ENCODE data around the gene ASIC1. TPM values are rescaled to one million over a fixed set of nuclear protein-coding genes. Genes with fewer than 3 reads are reported as not detected.

ASIC1 gene
- total RNA-seq: 1 to 10 TPM; 7.3 to 8.0 TPM

DNA sequence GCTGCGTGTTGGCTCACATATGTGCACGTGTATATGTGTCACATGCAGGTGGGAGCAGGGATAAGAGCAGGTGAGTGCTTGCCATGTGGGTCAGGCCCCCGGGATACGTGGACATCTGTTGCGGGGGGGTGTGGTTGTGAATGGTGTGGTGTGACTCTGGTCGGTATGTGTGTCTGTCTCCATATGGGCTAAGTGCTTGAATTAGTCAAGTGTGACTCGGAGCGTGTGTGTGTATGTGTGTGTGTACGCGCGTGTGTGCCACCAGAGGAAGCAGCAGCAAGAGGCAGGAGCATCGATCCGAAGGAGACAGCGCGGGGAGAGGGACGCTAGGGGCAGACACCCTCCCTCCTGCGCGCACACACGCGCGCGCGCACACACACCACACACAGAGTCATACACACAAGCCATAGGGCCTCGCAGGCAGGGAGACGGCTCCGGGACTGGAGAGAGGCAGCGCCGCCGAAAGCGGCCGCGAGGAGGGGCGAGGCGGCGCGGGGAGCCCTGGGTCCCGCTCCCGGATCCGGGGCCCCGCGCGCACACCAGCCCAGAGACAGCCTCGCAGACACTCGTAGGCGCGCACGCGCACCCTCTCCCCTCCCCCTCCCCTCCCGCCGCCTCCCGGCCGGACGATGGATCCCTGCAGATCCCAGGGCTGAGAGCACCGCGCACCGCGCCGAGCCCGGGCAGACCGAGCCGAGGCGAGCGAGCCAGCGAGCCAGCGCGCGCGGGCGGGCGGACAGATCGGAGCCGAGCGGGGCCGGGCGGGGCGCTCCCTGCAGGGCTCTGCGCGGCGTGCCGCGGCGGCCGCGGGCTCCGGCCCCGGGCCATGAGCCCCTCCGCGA is at the start of gene ASIC1:
Gene ASIC1, plus strand, starts transcription at position 597 of the 842 bp plus-strand sequence. CDS start 1,171 bp downstream, outside the sequence.
- peak; percentile 54 for ATAC-seq
- H3K4me3 Mint-ChIP-seq: peak within 1 kb of the TSS; percentile 85
- peaks cover 33% of the 10 kb centered on the region for H3K4me1 Mint-ChIP-seq
- H3K9me3 Mint-ChIP-seq (ENCODE audit: low read depth): no peaks in the 10 kb centered on the region
- peak within 1 kb of the TSS; percentile 64 for H3K27ac Mint-ChIP-seq
- intact Hi-C loops (cut with DNase I, micrococcal nuclease): loop anchor here (1.0 to 10.0 kb wide), 6 partner anchors 18 to 280 kb away; partner anchors contain the start of gene RACGAP1 (in 1 of the 2)
- peaks cover 4% of the 10 kb centered on the region for H3K36me3 Mint-ChIP-seq (ENCODE audit: low read depth)
- peak; percentile 75 for DNase-seq
- peaks cover 30% of the 10 kb centered on the region for H3K27me3 Mint-ChIP-seq
- CTCF ChIA-PET: interaction anchor here (0.7 to 6.2 kb wide), 11 partner anchors 9 to 279 kb away, joined by 3 to 135 read pairs (median 17); no protein-coding TSS in a partner anchor
- POLR2A ChIA-PET: interaction anchor here (0.6 kb wide), 3 partner anchors 54 to 834 kb away, joined by 3 read pairs; no protein-coding TSS in a partner anchor

DNA sequence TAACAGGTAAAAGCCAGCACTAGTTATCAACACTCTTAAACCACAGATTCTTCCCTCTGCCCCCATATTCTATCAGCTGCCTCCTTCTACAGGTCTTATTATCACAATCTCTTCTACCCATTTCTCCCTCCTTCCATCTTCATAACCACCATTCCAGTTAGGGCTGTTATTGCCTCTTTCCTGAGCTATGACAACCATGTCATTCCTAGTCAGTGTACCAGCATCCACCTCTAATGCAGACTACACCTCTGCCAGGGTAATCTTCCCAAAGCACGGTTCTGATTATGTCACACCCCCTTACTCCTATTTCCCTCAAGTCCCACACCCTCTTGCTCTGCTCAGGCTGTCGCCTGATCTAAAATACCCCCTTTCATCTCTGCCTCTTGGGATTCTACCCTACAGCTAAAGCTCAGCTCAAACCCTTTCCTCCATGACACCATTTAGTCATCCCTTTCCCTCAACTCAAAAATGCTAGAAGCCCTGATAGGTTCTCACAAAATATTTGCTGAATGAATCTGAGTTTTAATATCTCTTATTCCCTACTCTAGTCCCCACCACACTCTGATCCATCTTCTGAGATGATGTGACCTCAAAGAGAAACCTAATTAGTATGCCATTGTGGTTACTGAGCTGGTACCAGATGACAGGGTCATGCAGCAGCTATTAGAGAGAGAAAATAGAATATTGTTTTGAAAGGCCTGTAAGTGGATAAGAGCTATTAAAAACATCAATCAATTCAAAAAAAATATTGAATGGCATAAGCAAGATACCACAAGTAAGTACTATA is 43.8 kb upstream of the ASIC1 start:
- no peak for DNase-seq
- Mint-ChIP-seq H3K4me3 (no peak overlapping the region), H3K4me1 (peaks cover 9% of the 10 kb centered on the region), H3K9me3 (ENCODE audit: low read depth) (no peaks in the 10 kb centered on the region), H3K36me3 (ENCODE audit: low read depth) (peaks cover 31% of the 10 kb centered on the region), H3K27me3 (no peaks in the 10 kb centered on the region), H3K27ac (no peak overlapping the region)
- POLR2A ChIA-PET: no interaction called here
- CTCF ChIA-PET: interaction anchor here (0.6 to 1.4 kb wide), 8 partner anchors 26 to 120 kb away, joined by 3 to 5 read pairs (median 3); no protein-coding TSS in a partner anchor
- peak; percentile 55 for ATAC-seq
- intact Hi-C loops (cut with DNase I, micrococcal nuclease): no loop called here

DNA sequence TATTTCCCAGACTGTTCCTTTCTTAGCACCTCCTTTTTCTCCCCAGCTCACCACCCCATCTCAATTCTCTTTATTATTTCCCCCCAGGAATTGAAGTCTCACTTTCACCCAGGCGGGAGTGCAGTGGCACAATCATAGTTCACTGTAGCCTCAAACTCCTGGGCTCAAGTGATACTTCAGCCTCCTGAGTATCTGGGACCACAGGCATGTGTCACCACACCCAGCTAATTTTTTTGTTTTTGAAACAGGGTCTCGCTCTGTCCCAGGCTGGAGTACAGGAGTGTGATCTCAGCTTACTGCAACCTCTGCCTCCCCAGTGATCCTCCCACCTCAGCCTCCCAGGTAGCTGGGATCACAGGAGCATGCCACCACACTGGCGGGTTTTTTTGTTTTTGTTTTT is 43.1 kb upstream of the ASIC1 start:
- ATAC-seq (no peak), DNase-seq (no peak)
- Mint-ChIP-seq H3K27me3 (no peaks in the 10 kb centered on the region), H3K27ac (no peak overlapping the region), H3K4me1 (peaks cover 9% of the 10 kb centered on the region), H3K9me3 (ENCODE audit: low read depth) (no peaks in the 10 kb centered on the region), H3K4me3 (no peak overlapping the region), H3K36me3 (ENCODE audit: low read depth) (peaks cover 35% of the 10 kb centered on the region)
- ChIA-PET POLR2A (no interaction called here), CTCF (interaction anchor here (0.6 to 1.4 kb wide), 7 partner anchors 10 to 72 kb away, joined by 3 to 5 read pairs (median 3); no protein-coding TSS in a partner anchor)
- intact Hi-C loops (cut with DNase I, micrococcal nuclease): no loop called here

DNA sequence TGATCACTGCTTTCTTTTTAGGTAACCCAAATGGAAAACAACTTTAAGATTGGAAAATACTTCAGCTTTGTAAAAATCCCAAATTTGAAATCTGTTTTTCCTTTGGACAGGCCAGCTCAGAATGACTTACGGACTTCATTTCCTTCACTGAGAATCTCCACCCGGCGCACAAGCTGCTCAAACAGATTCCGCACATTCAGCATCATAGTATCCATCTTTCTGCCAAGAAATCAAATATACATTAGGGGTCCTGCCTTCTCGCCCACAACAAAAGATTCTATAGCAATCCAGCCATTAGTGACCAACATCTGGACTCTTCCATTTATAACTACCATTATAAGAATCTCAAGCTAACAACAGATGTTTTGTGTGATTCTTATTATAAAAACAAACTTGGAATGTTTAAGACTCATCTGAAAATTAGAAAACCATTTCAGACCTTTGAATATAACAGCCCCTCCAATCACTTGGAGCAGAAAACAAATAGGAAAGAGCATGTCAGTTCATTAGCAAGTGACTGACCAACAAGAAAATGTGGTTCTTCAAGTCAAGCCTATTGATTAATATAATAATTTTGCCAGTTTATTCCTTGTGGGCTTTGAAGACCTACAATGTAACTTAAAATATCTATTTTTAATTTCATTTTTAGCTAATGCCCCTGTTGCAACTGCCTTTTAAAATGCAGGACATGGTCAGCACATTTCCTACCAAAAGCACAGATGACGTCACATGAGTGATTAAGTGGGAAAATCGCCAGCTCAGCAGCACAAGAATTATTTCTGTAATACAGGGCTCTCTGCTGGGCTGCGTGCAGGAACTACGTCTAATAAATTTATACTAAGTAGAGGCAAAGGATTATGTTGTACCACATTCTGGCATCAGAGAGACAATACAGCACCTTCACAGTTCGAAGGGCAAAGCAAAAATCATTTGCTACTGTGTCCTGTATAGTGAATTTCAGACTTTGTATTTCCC is 40.6 kb upstream of the ASIC1 start:
- ChIA-PET POLR2A (no interaction called here), CTCF (interaction anchor here (0.6 to 3.7 kb wide), 8 partner anchors 10 to 136 kb away, joined by 3 to 18 read pairs (median 4); no protein-coding TSS in a partner anchor)
- DNase-seq (no peak), ATAC-seq (no peak)
- Mint-ChIP-seq H3K27ac (no peak overlapping the region), H3K9me3 (ENCODE audit: low read depth) (no peaks in the 10 kb centered on the region), H3K27me3 (no peaks in the 10 kb centered on the region), H3K36me3 (ENCODE audit: low read depth) (peaks cover 32% of the 10 kb centered on the region), H3K4me1 (peaks cover 11% of the 10 kb centered on the region), H3K4me3 (no peak overlapping the region)
- intact Hi-C loops (cut with DNase I, micrococcal nuclease): no loop called here

DNA sequence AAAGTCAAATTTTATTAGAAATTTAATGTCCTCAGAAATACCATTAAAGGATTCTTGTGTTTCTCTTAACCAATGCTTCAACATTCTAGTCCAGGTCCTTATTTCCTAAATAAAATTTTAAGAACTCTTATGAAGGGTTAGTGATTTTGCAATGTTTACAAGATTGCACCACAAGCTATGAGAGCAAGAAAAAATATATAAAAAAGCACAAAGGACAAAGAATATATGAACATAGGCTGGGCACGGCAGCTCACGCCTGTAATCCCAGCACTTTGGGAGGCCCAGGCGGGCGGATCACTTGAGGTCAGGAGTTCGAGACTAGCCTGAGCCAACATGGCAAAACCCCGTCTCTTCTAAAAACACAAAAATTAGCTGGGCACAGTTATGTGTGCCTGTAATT is 39.8 kb upstream of the ASIC1 start:
- DNase-seq (no peak), ATAC-seq (no peak)
- POLR2A ChIA-PET: interaction anchor here (0.7 kb wide), 1 partner anchor 10 kb away, joined by 6 read pairs; no protein-coding TSS in a partner anchor
- Mint-ChIP-seq H3K27ac (no peak overlapping the region), H3K36me3 (ENCODE audit: low read depth) (peaks cover 36% of the 10 kb centered on the region), H3K4me3 (no peak overlapping the region), H3K27me3 (no peaks in the 10 kb centered on the region), H3K9me3 (ENCODE audit: low read depth) (no peaks in the 10 kb centered on the region), H3K4me1 (peaks cover 12% of the 10 kb centered on the region)
- intact Hi-C loops (cut with DNase I, micrococcal nuclease): no loop called here
- CTCF ChIA-PET: interaction anchor here (1.1 to 3.7 kb wide), 3 partner anchors 22 to 72 kb away, joined by 3 to 18 read pairs (median 5); no protein-coding TSS in a partner anchor

DNA sequence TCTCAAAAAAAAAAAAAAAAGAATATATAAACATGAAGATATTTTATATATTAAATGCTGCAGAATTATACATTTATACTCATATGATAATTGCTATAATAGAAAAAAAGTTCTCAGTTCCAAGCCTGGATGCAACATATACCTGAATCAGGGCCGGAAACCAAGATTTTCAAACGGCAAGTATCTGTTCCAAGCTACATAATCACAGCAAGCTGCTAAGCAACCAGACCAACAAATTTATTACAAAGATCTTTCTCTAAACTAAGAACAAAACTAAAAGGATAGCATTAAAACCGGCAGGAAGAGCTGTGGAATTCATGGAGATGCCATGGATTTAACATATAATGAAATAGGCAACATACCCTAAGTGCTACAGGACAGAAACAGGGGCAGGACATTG is 39.2 kb upstream of the ASIC1 start:
- ATAC-seq: no peak
- no peaks in the 10 kb centered on the region for H3K9me3 Mint-ChIP-seq (ENCODE audit: low read depth)
- H3K36me3 Mint-ChIP-seq (ENCODE audit: low read depth): peaks cover 41% of the 10 kb centered on the region
- no peak for DNase-seq
- no peaks in the 10 kb centered on the region for H3K27me3 Mint-ChIP-seq
- intact Hi-C loops (cut with DNase I, micrococcal nuclease): no loop called here
- H3K4me1 Mint-ChIP-seq: peaks cover 17% of the 10 kb centered on the region
- CTCF ChIA-PET: interaction anchor here (0.6 to 3.7 kb wide), 5 partner anchors 21 to 73 kb away, joined by 3 to 18 read pairs (median 5); no protein-coding TSS in a partner anchor
- POLR2A ChIA-PET: interaction anchor here (0.7 kb wide), 2 partner anchors 10 to 45 kb away, joined by 3 to 6 read pairs; no protein-coding TSS in a partner anchor
- H3K27ac Mint-ChIP-seq: no peak overlapping the region
- H3K4me3 Mint-ChIP-seq: no peak overlapping the region

DNA sequence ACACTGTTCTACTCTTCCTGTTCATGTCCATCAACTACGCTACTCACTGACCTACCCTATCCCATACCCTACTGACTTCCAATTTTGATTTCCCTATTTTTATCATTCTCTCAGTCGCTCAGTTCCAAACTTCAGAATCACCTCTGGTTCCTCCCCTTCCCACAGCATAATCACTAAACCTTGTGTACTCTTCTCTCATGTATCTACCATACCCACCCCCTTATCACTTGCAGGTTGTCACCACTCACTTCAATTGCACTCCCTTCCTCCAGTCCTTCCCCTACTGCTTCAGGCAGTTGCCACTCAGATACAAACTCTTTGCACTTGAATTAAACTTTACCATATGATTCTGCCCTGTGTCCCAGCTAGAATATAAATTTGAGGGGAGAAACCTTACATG is 38.4 kb upstream of the ASIC1 start:
- intact Hi-C loops (cut with DNase I, micrococcal nuclease): no loop called here
- no peak overlapping the region for H3K27ac Mint-ChIP-seq
- DNase-seq (no peak), ATAC-seq (no peak)
- peaks cover 42% of the 10 kb centered on the region for H3K36me3 Mint-ChIP-seq (ENCODE audit: low read depth)
- no peaks in the 10 kb centered on the region for H3K27me3 Mint-ChIP-seq
- H3K4me3 Mint-ChIP-seq: no peak overlapping the region
- H3K4me1 Mint-ChIP-seq: peaks cover 19% of the 10 kb centered on the region
- no peaks in the 10 kb centered on the region for H3K9me3 Mint-ChIP-seq (ENCODE audit: low read depth)
- ChIA-PET POLR2A (no interaction called here), CTCF (interaction anchor here (0.6 to 3.7 kb wide), 6 partner anchors 20 to 113 kb away, joined by 3 to 18 read pairs (median 4); no protein-coding TSS in a partner anchor)

DNA sequence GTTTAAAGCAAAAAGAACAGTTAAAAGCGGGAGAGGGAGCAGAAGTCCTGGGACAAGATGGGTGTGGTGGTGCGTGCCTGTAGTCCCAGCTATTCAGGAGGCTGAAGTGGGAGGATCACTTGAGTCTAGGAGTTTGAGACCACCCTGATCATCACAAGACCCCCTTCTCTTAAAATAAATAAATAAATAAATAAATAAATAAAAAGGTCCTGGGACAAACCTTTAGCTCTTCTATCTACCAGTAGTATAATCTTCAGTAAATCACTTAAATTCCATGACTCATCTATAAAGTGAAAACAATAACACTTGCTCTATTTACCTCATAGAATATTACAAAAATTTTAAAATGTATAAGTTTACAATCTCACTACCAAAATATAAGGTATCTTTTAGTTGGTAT is 37.9 kb upstream of the ASIC1 start:
- H3K27ac Mint-ChIP-seq: no peak overlapping the region

DNA sequence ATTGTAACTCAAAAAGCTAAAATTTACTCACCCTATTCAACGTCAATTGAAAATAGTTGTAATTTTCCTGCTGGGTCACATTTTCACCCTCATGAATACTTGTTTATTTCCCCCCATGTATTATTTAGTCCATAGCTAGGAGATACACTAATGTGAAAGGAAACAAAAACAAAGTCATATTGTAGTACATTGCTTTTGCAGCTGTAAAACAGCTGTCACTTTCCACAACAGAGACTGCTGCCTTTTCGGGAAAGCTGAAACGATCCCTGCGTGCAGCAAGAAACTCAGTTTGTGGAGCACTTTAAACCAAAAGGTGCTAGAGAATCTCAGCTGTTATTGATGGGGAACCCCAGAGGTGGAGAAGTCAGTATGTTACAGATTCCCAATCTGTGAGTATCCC is 36.4 kb upstream of the ASIC1 start:
- Mint-ChIP-seq H3K36me3 (ENCODE audit: low read depth) (peaks cover 40% of the 10 kb centered on the region), H3K4me3 (no peak overlapping the region), H3K4me1 (peaks cover 23% of the 10 kb centered on the region), H3K27me3 (no peaks in the 10 kb centered on the region), H3K9me3 (ENCODE audit: low read depth) (peaks cover 2% of the 10 kb centered on the region), H3K27ac (no peak overlapping the region)
- intact Hi-C loops (cut with DNase I, micrococcal nuclease): loop anchor here (10.0 kb wide), 2 partner anchors 176 to 456 kb away; partner anchors contain the start of genes BCDIN3D (in 1 of the 2) and MCRS1 (in 1 of the 2)
- ChIA-PET POLR2A (interaction anchor here (1.0 kb wide), 1 partner anchor 22 kb away, joined by 3 read pairs; no protein-coding TSS in a partner anchor), CTCF (interaction anchor here (0.6 to 1.9 kb wide), 11 partner anchors 11 to 280 kb away, joined by 3 to 9 read pairs (median 4); partner anchors contain the start of genes AQP5 and TMBIM6)
- DNase-seq: no peak
- no peak for ATAC-seq

More for the DNA sequence above, 37.9 kb upstream of the ASIC1 start:
- Mint-ChIP-seq H3K4me3 (no peak overlapping the region), H3K36me3 (ENCODE audit: low read depth) (peaks cover 41% of the 10 kb centered on the region), H3K9me3 (ENCODE audit: low read depth) (no peaks in the 10 kb centered on the region), H3K4me1 (peaks cover 20% of the 10 kb centered on the region), H3K27me3 (no peaks in the 10 kb centered on the region)
- ATAC-seq (no peak), DNase-seq (no peak)
- ChIA-PET CTCF (interaction anchor here (1.0 to 3.7 kb wide), 3 partner anchors 20 to 113 kb away, joined by 3 to 18 read pairs (median 5); no protein-coding TSS in a partner anchor), POLR2A (no interaction called here)
- intact Hi-C loops (cut with DNase I, micrococcal nuclease): no loop called here

DNA sequence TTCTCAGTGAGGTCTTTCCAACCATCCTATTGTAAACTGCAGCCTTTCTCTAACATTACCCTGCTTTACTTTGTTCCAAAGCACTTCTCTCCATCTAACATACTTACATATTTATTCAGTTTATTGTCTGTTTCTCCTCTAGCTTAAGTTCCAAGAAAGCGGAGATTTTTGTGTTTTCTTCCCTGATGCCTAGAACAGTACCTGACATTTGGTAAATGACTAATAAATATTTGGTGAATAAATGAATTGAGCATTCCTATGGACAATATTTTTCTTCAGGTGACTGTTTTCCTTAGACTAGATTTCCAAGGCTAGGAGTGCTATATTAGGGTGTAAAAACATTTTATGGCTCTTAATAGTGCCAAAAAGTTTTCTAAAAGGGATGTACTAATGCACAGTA is 34.5 kb upstream of the ASIC1 start:
- POLR2A ChIA-PET: interaction anchor here (0.7 kb wide), 1 partner anchor 245 kb away, joined by 5 read pairs; no protein-coding TSS in a partner anchor
- Mint-ChIP-seq H3K36me3 (ENCODE audit: low read depth) (peaks cover 36% of the 10 kb centered on the region), H3K4me1 (peaks cover 26% of the 10 kb centered on the region), H3K27me3 (no peaks in the 10 kb centered on the region), H3K4me3 (no peak overlapping the region), H3K9me3 (ENCODE audit: low read depth) (peaks cover 2% of the 10 kb centered on the region), H3K27ac (no peak overlapping the region)
- CTCF ChIA-PET: interaction anchor here (0.7 to 1.1 kb wide), 2 partner anchors 24 to 89 kb away, joined by 3 to 4 read pairs; partner anchors contain the start of gene COX14
- ATAC-seq: no peak
- intact Hi-C loops (cut with DNase I, micrococcal nuclease): loop anchor here (10.0 kb wide), 2 partner anchors 178 to 458 kb away; partner anchors contain the start of genes BCDIN3D (in 1 of the 2) and MCRS1 (in 1 of the 2)
- DNase-seq: no peak
